ENCODE results near the gene ADPRHL1. TPM values are rescaled to one million over a fixed set of nuclear protein-coding genes. Genes with fewer than 3 reads are reported as not detected.

Gene ADPRHL1
- total RNA-seq, 3 donors from 2014 or later (not counting 1 experiment from before 2014, with no cell fraction given), result 0.56 to 0.93 (median 0.72) TPM

DNA sequence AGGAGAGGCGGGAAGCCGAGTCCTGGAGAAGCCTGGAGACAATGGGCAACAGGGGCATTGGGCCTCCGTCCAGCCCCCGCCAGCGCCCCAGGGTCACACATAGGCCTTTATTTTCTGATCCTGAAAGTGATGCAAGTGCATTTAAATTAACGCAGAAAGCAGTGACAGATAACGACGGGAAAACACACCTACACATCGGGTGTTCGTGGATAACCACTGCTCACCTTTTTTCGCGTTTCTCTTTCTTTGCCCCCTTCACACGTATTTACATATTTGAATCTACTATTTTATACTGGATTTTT lies 59.0 kb downstream of the ADPRHL1 start:
- DNase-seq (no peak), ATAC-seq (no peak)
- Mint-ChIP-seq H3K27me3 (ENCODE audit: low read depth in 2 of 2) (no peaks in the 10 kb centered on the region), H3K36me3 (no peaks in the 10 kb centered on the region), H3K4me3 (peak overlapping the region; percentile 65), H3K27ac (no peak overlapping the region), H3K4me1 (peaks cover 5% of the 10 kb centered on the region in 2 donors), H3K9me3 (no peaks in the 10 kb centered on the region)
- Histone ChIP-seq H3K9me3 (ENCODE audit: control insufficient read depth, insufficient read depth, low read length) (no peaks in the 10 kb centered on the region), H3K36me3 (ENCODE audit: control insufficient read depth, insufficient read depth, low read length) (no peaks in the 10 kb centered on the region), H3K27ac (ENCODE audit: low read length) (no peak overlapping the region), H3K4me3 (ENCODE audit: low read length) (no peak overlapping the region), H3K27me3 (ENCODE audit: control insufficient read depth, insufficient read depth, low read length) (no peaks in the 10 kb centered on the region), H3K4me1 (ENCODE audit: control insufficient read depth, insufficient read depth, low read length) (peaks cover 13% of the 10 kb centered on the region)
- 53% methylated on average over 12 of the region's 13 CpGs for WGBS (ENCODE audit: insufficient coverage)
- TF ChIP-seq, protein P1, sequence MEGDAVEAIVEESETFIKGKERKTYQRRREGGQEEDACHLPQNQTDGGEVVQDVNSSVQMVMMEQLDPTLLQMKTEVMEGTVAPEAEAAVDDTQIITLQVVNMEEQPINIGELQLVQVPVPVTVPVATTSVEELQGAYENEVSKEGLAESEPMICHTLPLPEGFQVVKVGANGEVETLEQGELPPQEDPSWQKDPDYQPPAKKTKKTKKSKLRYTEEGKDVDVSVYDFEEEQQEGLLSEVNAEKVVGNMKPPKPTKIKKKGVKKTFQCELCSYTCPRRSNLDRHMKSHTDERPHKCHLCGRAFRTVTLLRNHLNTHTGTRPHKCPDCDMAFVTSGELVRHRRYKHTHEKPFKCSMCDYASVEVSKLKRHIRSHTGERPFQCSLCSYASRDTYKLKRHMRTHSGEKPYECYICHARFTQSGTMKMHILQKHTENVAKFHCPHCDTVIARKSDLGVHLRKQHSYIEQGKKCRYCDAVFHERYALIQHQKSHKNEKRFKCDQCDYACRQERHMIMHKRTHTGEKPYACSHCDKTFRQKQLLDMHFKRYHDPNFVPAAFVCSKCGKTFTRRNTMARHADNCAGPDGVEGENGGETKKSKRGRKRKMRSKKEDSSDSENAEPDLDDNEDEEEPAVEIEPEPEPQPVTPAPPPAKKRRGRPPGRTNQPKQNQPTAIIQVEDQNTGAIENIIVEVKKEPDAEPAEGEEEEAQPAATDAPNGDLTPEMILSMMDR (IDR thresholded peaks at IDR 0.05), result peak; percentile 47
- intact Hi-C loops (cut with micrococcal nuclease), result loop anchor here (1.0 to 2.0 kb wide), 2 partner anchors 97 to 452 kb away; partner anchors contain the start of gene LAMP1

DNA sequence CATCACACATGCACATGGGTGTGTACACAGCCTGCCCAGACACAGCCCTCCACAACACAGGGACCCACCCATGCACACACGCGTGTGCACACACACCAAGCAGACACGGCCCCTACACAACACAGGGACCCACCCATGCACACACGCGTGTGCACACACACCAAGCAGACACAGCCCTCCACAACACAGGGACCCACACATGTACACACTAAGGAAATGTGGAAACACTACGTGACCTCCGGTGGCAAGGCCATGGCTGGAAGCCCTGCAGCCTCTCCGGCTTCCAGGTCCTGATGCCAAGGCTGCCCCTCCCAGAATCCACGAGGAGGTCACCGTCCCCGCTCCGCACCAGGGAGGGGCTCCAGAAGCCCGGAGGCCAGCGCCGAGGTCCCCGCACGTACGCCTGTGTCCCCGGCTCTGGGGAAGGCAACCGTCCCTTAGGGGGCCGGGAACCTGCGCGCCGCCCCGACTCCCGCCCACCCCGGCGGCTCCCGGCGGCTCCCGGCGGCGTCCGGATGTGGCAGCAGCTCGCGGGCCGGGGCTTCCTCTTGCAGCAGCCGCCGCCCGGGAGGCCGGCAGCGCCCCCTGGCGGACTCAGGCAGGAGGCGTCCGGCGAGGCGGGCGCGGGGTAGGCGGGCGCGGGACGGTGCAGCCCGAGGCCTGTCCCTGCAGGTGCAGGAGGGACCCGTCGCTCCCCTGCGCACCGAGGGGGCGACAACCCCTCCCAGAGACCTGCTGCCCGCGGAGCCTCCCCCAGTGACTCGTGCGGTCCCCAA lies 59.5 kb downstream of the ADPRHL1 start:
- H3K36me3 Mint-ChIP-seq, result no peaks in the 10 kb centered on the region
- H3K27ac Mint-ChIP-seq, result peak overlapping the region in 1 of 2 donors; percentile 49
- ATAC-seq (peak; percentile 95 to 99 (median 98)), DNase-seq (peak; percentile 83 to 90)
- WGBS (ENCODE audit: insufficient coverage), result 5% methylated on average over 63 of the region's 63 CpGs
- H3K4me1 Mint-ChIP-seq, result peaks cover 5% of the 10 kb centered on the region in 2 donors
- Histone ChIP-seq H3K27me3 (ENCODE audit: control insufficient read depth, insufficient read depth, low read length) (no peaks in the 10 kb centered on the region), H3K36me3 (ENCODE audit: control insufficient read depth, insufficient read depth, low read length) (no peaks in the 10 kb centered on the region), H3K4me3 (ENCODE audit: low read length) (peak overlapping the region; percentile 70), H3K27ac (ENCODE audit: low read length) (no peak overlapping the region), H3K9me3 (ENCODE audit: control insufficient read depth, insufficient read depth, low read length) (no peaks in the 10 kb centered on the region), H3K4me1 (ENCODE audit: control insufficient read depth, insufficient read depth, low read length) (peaks cover 13% of the 10 kb centered on the region)
- TF ChIP-seq, protein P1 (IDR thresholded peaks at IDR 0.05), result peak; percentile 78
- no peaks in the 10 kb centered on the region for H3K27me3 Mint-ChIP-seq (ENCODE audit: low read depth in 2 of 2)
- peak overlapping the region; percentile 83 for H3K4me3 Mint-ChIP-seq
- intact Hi-C loops (cut with micrococcal nuclease), result loop anchor here (1.0 to 2.0 kb wide), 2 partner anchors 97 to 451 kb away; partner anchors contain the start of gene LAMP1
- H3K9me3 Mint-ChIP-seq, result no peaks in the 10 kb centered on the region

DNA sequence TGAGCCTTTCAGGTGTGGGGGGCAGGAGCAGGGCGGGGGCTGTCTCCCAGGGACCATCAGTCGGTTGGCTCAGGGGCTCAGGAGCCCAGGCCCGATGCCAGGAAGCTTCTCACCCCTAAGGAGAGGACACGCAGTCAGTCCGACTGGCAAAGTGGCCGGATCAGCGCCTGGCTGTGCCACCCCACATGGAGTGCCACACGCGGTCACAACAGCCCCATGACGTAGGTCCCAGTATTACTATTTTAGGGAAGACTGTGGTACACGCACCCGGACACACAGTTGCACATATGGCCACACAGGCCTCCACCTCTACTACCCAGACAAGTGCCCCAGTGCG lies 60.1 kb downstream of the ADPRHL1 start:
- TF ChIP-seq, protein P1 (IDR thresholded peaks at IDR 0.05), result no peak
- no peaks in the 10 kb centered on the region for H3K36me3 ChIP-seq (ENCODE audit: control insufficient read depth, insufficient read depth, low read length)
- peaks cover 13% of the 10 kb centered on the region for H3K4me1 ChIP-seq (ENCODE audit: control insufficient read depth, insufficient read depth, low read length)
- no peak overlapping the region for H3K27ac ChIP-seq (ENCODE audit: low read length)
- DNase-seq (no peak), ATAC-seq (no peak)
- H3K9me3 ChIP-seq (ENCODE audit: control insufficient read depth, insufficient read depth, low read length), result no peaks in the 10 kb centered on the region
- WGBS (ENCODE audit: insufficient coverage), result 94% methylated on average over 13 of the region's 13 CpGs
- H3K4me3 ChIP-seq (ENCODE audit: low read length), result no peak overlapping the region
- Mint-ChIP-seq H3K4me3 (peak overlapping the region; percentile 83), H3K9me3 (no peaks in the 10 kb centered on the region), H3K27ac (peak overlapping the region in 1 of 2 donors; percentile 49), H3K4me1 (peaks cover 5% of the 10 kb centered on the region in 2 donors), H3K36me3 (no peaks in the 10 kb centered on the region), H3K27me3 (ENCODE audit: low read depth in 2 of 2) (no peaks in the 10 kb centered on the region)
- no peaks in the 10 kb centered on the region for H3K27me3 ChIP-seq (ENCODE audit: control insufficient read depth, insufficient read depth, low read length)
- intact Hi-C loops (cut with micrococcal nuclease), result no loop called here

All from natural killer cell (primary cell).